HL-60 (cell line): Measurements from ENCODE around the gene ABCA10.
"Not testable (repeated sequence)": the region's sequence is repeated elsewhere in the genome, so short reads cannot be mapped to it uniquely, and the experiment has no call there.

Experiments used
- DNase-seq, 2 experiments: peaks; one replicate each; pipeline ENCODE4 v3.0.0-alpha.2; 2010 to 2020; ENCODE audit warnings: low read depth in 1 of 2, low spot score in 1 of 2
- H3K27ac ChIP-seq: fragments of 250-450 bp; sonication (Bioruptor Pico); replicated peaks from 2 replicates; pipeline ENCODE4 v1.5.1; 2020; ENCODE audit warnings: mild to moderate bottlenecking, moderate library complexity
- H3K27me3 ChIP-seq: fragments of 250-450 bp; sonication (Bioruptor Pico); 2 replicates; pipeline ENCODE4 v1.5.1; 2021; ENCODE audit warnings: mild to moderate bottlenecking, moderate library complexity; ENCODE audit not compliant: insufficient read depth, poor library complexity, severe bottlenecking
- H3K4me3 ChIP-seq: replicated peaks from 2 replicates; pipeline ENCODE4 v1.5.1; 2011; ENCODE audit warnings: mild to moderate bottlenecking, control low read depth, low read length; ENCODE audit not compliant: insufficient read depth
- CTCF ChIP-seq: IDR thresholded peaks from one replicate; pipeline ENCODE4 v1.5.1; 2011; ENCODE audit warnings: low read length, control low read depth, inconsistent platforms; ENCODE audit not compliant: insufficient read depth
- GABPA ChIP-seq: IDR thresholded peaks from 2 replicates; pipeline ENCODE4 v1.6.1; 2012; ENCODE audit warnings: low read depth
- POLR2AphosphoS5 ChIP-seq: IDR thresholded peaks from 2 replicates; pipeline ENCODE4 v1.6.1; 2012; ENCODE audit warnings: low read depth
- REST ChIP-seq: IDR thresholded peaks from 2 replicates; pipeline ENCODE4 v1.6.1; 2012; ENCODE audit warnings: low read depth; ENCODE audit not compliant: insufficient replicate concordance
- SPI1 ChIP-seq: IDR thresholded peaks from 2 replicates; pipeline ENCODE4 v1.6.1; 2012; ENCODE audit warnings: low read depth, mild to moderate bottlenecking, borderline replicate concordance
- long read RNA-seq: library from polyadenylated mRNA; unstranded; transcript quantifications from one replicate; pipeline ENCODE4 v2.0.0, GENCODE V29; 2020

Gene ABCA10
- long read RNA-seq, result 0 reads

GRCh38 chr17:69228576-69228975 is at the start of gene ABCA10:
Gene ABCA10 (minus strand): TSS chr17:69228824. CDS start chr17:69225358, 3,466 bp downstream.
- peak within 1 kb of the TSS; percentile 53 for H3K27ac ChIP-seq
- no peak within 1 kb of the TSS for H3K4me3 ChIP-seq
- no peak for TF ChIP-seq SPI1
- TF ChIP-seq CTCF, result no peak
- TF ChIP-seq GABPA, result no peak
- TF ChIP-seq POLR2AphosphoS5, result no peak
- TF ChIP-seq REST, result no peak
- no peak for DNase-seq
- H3K27me3 ChIP-seq, result no peaks in the 10 kb centered on the region

GRCh38 chr17:69276279-69276678 is 47.7 kb upstream of the ABCA10 start:
- H3K4me3 ChIP-seq, DNase-seq, H3K27ac ChIP-seq, H3K27me3 ChIP-seq: not testable (repeated sequence)

- no peak for DNase-seq
- TF ChIP-seq GABPA, result no peak
- TF ChIP-seq REST, result no peak
- TF ChIP-seq POLR2AphosphoS5, result no peak
- no peak for TF ChIP-seq SPI1
- TF ChIP-seq CTCF, result no peak
- Histone ChIP-seq H3K4me3 (no peak overlapping the region), H3K27ac (no peak overlapping the region), H3K27me3 (no peaks in the 10 kb centered on the region)
These were observed 47.1 kb upstream of the ABCA10 start for GRCh38 chr17:69275751-69276150.

GRCh38 chr17:69271023-69271422 is 42.4 kb upstream of the ABCA10 start:
- no peak overlapping the region for H3K4me3 ChIP-seq
- DNase-seq, result no peak
- H3K27me3 ChIP-seq, result no peaks in the 10 kb centered on the region
- no peak overlapping the region for H3K27ac ChIP-seq
- TF ChIP-seq CTCF (no peak), REST (no peak), SPI1 (no peak), GABPA (no peak), POLR2AphosphoS5 (no peak)
